HepG2 (cell line): ENCODE measurements around the gene PFDN2. TPM values are rescaled to one million over a fixed set of nuclear protein-coding genes. Genes with fewer than 3 reads are reported as not detected.

Experiments
- ATAC-seq: fragments of 200-7000 bp; cut with Tn5 transposase; 3 replicates; pipeline ENCODE4 v1.9.1; 2020; ENCODE audit warnings: mild to moderate bottlenecking, moderate library complexity
- BruUV-seq: library from RNA; stranded (reverse); fragments of 400-500 nt; replicated peaks from 2 replicates; lab custom pipeline; 2021; lab: Mats Ljungman, UMichigan
- CTCF ChIA-PET: fragments of 300-600 bp; formaldehyde crosslinking; extraction: SDS; loops from one replicate; lab custom pipeline; 2021; ENCODE audit warnings: low total read pairs, inconsistent platforms, low intra/inter-chr PET ratio; lab: Yijun Ruan, JAX
- POLR2A ChIA-PET: fragments of 350-600 bp; sonication (Branson Sonifier 250); formaldehyde crosslinking; loops from one replicate; lab custom pipeline; 2020; ENCODE audit warnings: antibody characterized with exemption, inconsistent platforms; lab: Yijun Ruan, JAX
- DNase-seq: peaks from one replicate; pipeline ENCODE4 v3.0.0-alpha.2; 2015; ENCODE audit warnings: low spot score
- FAIRE-seq: peaks from 3 replicates; lab custom pipeline; 2011; peaks lifted over from hg19 to GRCh38; lab: Jason Lieb, UNC
- H2AFZ ChIP-seq: one replicate; pipeline ENCODE4 v1.6.1; 2011; ENCODE audit warnings: low read length, inconsistent platforms
- H3K27ac ChIP-seq: fragments of 300-600 bp; 3 replicates; pipeline ENCODE4 v1.8.0; 2011; ENCODE audit warnings: mixed run types, mild to moderate bottlenecking, mixed read lengths, low read length, inconsistent platforms; ENCODE audit not compliant: insufficient read depth; ENCODE audit errors: extremely low read length
- H3K27me3 ChIP-seq, 2 experiments: fragments of 200-600 bp in 1 of 2; 2 replicates in 1 of 2; 3 replicates in 1 of 2; pipeline versions ENCODE4 v1.6.0 to v1.8.0; 2011; ENCODE audit warnings: low read length in 2 of 2, mild to moderate bottlenecking in 2 of 2, moderate library complexity in 2 of 2, inconsistent platforms in 1 of 2; ENCODE audit not compliant: insufficient read depth in 2 of 2, control insufficient read depth in 1 of 2
- H3K36me3 ChIP-seq, 2 experiments: fragments of 200-600 bp in 1 of 2; replicated peaks in 1 of 2; 2 replicates in 1 of 2; 3 replicates in 1 of 2; pipeline versions ENCODE4 v1.5.1 to v1.8.0; 2011; ENCODE audit warnings: low read length in 2 of 2, inconsistent platforms in 1 of 2; ENCODE audit not compliant: insufficient read depth in 2 of 2, control insufficient read depth in 1 of 2
- H3K4me1 ChIP-seq: 2 replicates; pipeline ENCODE4 v1.5.1; 2012; ENCODE audit warnings: low read length, inconsistent platforms; ENCODE audit not compliant: insufficient read depth
- H3K4me2 ChIP-seq: 2 replicates; pipeline ENCODE4 v1.6.0; 2011; ENCODE audit warnings: low read depth, low read length, inconsistent platforms
- H3K4me3 ChIP-seq, 3 experiments: fragments of 200-600 bp in 1 of 3; sonication (generic), shearing (Covaris generic) in 1 of 3; replicated peaks in 1 of 3; 2 replicates each; pipeline ENCODE4 v1.5.1; 2011 to 2016; ENCODE audit warnings: low read length in 3 of 3, inconsistent platforms in 2 of 3, low read depth in 2 of 3, mild to moderate bottlenecking in 2 of 3, control low read depth in 1 of 3, mixed read lengths in 1 of 3; ENCODE audit not compliant: insufficient read depth in 1 of 3
- H3K79me2 ChIP-seq: one replicate; pipeline ENCODE4 v1.6.1; 2011; ENCODE audit warnings: low read length, inconsistent platforms; ENCODE audit not compliant: insufficient read depth
- H3K9ac ChIP-seq: 2 replicates; pipeline ENCODE4 v1.6.0; 2011; ENCODE audit warnings: mild to moderate bottlenecking, low read depth, low read length, inconsistent platforms; ENCODE audit not compliant: insufficient read depth
- H3K9me3 ChIP-seq: 2 replicates; pipeline ENCODE4 v1.5.1; 2012; ENCODE audit warnings: mild to moderate bottlenecking, low read length
- H4K20me1 ChIP-seq: 2 replicates; pipeline ENCODE4 v1.6.0; 2011; ENCODE audit warnings: inconsistent platforms, mild to moderate bottlenecking, low read length, moderate library complexity; ENCODE audit not compliant: insufficient read depth
- ASH2L ChIP-seq: fragments of 300-600, 200-600 bp; sonication (generic); IDR thresholded peaks from 2 replicates; pipeline ENCODE4 v1.7.0; 2017; ENCODE audit warnings: low read depth, mild to moderate bottlenecking, moderate library complexity, mixed read lengths, low read length; ENCODE audit not compliant: insufficient read length
- E2F1 ChIP-seq: sonication (generic); formaldehyde crosslinking; IDR thresholded peaks from 2 replicates; pipeline ENCODE4 v1.5.0; 2020; ENCODE audit warnings: missing genetic modification reagents
- IKZF1 ChIP-seq: fragments of 450-650 bp; IDR thresholded peaks from 2 replicates; pipeline ENCODE4 v1.7.1; 2016
- KAT7 ChIP-seq: IDR thresholded peaks from 2 replicates; pipeline ENCODE4 v1.6.1; 2018; ENCODE audit warnings: borderline replicate concordance, missing compliant biosample characterization
- KLF6 ChIP-seq: IDR thresholded peaks from 2 replicates; pipeline ENCODE4 v1.8.0; 2016; ENCODE audit warnings: missing biosample characterization, missing genetic modification reagents
- MEIS2 ChIP-seq: sonication (generic); formaldehyde crosslinking; IDR thresholded peaks from 2 replicates; pipeline ENCODE4 v1.9.0; 2021; ENCODE audit warnings: mild to moderate bottlenecking, missing genetic modification reagents
- SNAI1 ChIP-seq: sonication (generic); formaldehyde crosslinking; IDR thresholded peaks from 2 replicates; pipeline ENCODE4 v1.5.0; 2020; ENCODE audit warnings: mild to moderate bottlenecking, missing genetic modification reagents, borderline replicate concordance
- ZBTB7B ChIP-seq: sonication (generic); formaldehyde crosslinking; IDR thresholded peaks from 2 replicates; pipeline ENCODE4 v1.4.0; 2020; ENCODE audit warnings: missing genetic modification reagents
- ZNF383 ChIP-seq: sonication (generic); formaldehyde crosslinking; IDR thresholded peaks from 2 replicates; pipeline ENCODE4 v1.4.0; 2020; ENCODE audit warnings: missing genetic modification reagents, mild to moderate bottlenecking, borderline replicate concordance
- ZSCAN25 ChIP-seq: sonication (generic); formaldehyde crosslinking; IDR thresholded peaks from 2 replicates; pipeline ENCODE4 v1.8.0; 2022; ENCODE audit warnings: mild to moderate bottlenecking, missing genetic modification reagents
- ZSCAN29 ChIP-seq: sonication (generic); formaldehyde crosslinking; conservative IDR thresholded peaks from 2 replicates; pipeline ENCODE4 v1.4.0; 2020; ENCODE audit warnings: mild to moderate bottlenecking, missing genetic modification reagents
- WGBS: methylation state at CpG from one replicate; pipeline ENCODE4 v1.1.6; 2017; ENCODE audit warnings: low lambda C conversion rate; 5-methylcytosine and 5-hydroxymethylcytosine counted together
- in situ Hi-C: cut with HindIII; loops from 2 replicates; pipeline ENCODE4 v1.10.0; 2017; ENCODE audit warnings: low pct_unique_long_range_greater_than_20kb; ENCODE audit not compliant: extremely low pct_ligation_motif_present
- intact Hi-C: fragments of 100-400 bp; cut with micrococcal nuclease; formaldehyde crosslinking; loops from one replicate; pipeline ENCODE4 v1.10.0; 2022; ENCODE audit not compliant: unreplicated experiment
- polyA plus RNA-seq, 8 experiments: library from polyadenylated mRNA; depleted of rRNA in 3 of 8; stranded (reverse) in 7 of 8; unstranded in 1 of 8; fragments of >200 nt; fragmentation: Illumina TruSeq in 4 of 8; extraction: Trizol in 4 of 8; gene quantifications; 2 replicates each; pipeline versions ENCODE4 v1.2.1 to v1.2.3, GENCODE V29; 2011 to 2016; ENCODE audit warnings: low read depth in 4 of 8, missing spikeins in 1 of 8, mixed read lengths in 1 of 8; ENCODE audit not compliant: insufficient read depth in 1 of 8
- total RNA-seq, 5 experiments: library from RNA; depleted of rRNA; stranded (reverse); fragments of >200 nt; fragmentation: Illumina TruSeq; extraction: Trizol; gene quantifications; 2 replicates each; pipeline ENCODE4 v1.2.3, GENCODE V29; 2016; ENCODE audit warnings: low read depth in 1 of 5

PFDN2 gene
- total and polyA plus RNA-seq, 2 of the 13 experiments (the other 11 are each of a cell fraction or from before 2014, with no cell fraction given): 62.6 to 63.6 TPM

- TF ChIP-seq ASH2L: no peak
- TF ChIP-seq IKZF1: no peak
- TF ChIP-seq ZSCAN25 (CRISPR knock-in tag): no peak
- TF ChIP-seq KAT7: no peak
- no peak for TF ChIP-seq SNAI1 (CRISPR knock-in tag)
- TF ChIP-seq ZSCAN29 (CRISPR knock-in tag): no peak
- no peak for TF ChIP-seq E2F1 (CRISPR knock-in tag)
- TF ChIP-seq MEIS2: no peak
- no peak for TF ChIP-seq ZBTB7B (CRISPR knock-in tag)
- no peak for TF ChIP-seq KLF6 (CRISPR knock-in tag)
Measured at GRCh38 chr1:161138431-161138830, 20.6 kb upstream of the PFDN2 start (continued).

- ATAC-seq (no peak), DNase-seq (no peak), FAIRE-seq (no peak)
- POLR2A ChIA-PET: no interaction called here
- H2AFZ ChIP-seq: no peak overlapping the region
- no peaks in the 10 kb centered on the region for H3K36me3 ChIP-seq
- peaks cover 9% of the 10 kb centered on the region for H3K79me2 ChIP-seq
- no peaks in the 10 kb centered on the region; a peak in 1 of 5 replicates for H3K27me3 ChIP-seq
- peaks cover 7% of the 10 kb centered on the region; the same call in 1 of the 2 replicates for H3K4me1 ChIP-seq
- TF ChIP-seq ZNF383 (CRISPR knock-in tag): no peak
- TF ChIP-seq, all 625 proteins: peak for 0
- Histone ChIP-seq H3K27ac (no peak overlapping the region), H3K9me3 (no peaks in the 10 kb centered on the region), H3K9ac (no peak overlapping the region), H3K4me2 (no peak overlapping the region), H3K4me3 (no peak overlapping the region), H4K20me1 (no peaks in the 10 kb centered on the region)
- BruUV-seq: no TSS peak
- in situ Hi-C loops: no loop called here
- WGBS: 97% methylated on average over 3 of the region's 3 CpGs
- intact Hi-C loops: loop anchor here (2.0 to 10.0 kb wide), 2 partner anchors 41 to 143 kb away; no protein-coding TSS in a partner anchor
- CTCF ChIA-PET: no interaction called here
Measured at GRCh38 chr1:161137881-161138280, 20.0 kb upstream of the PFDN2 start.
